ENCODE measurements around the gene YPEL2.
"Not testable (repeated sequence)": the region's sequence is repeated elsewhere in the genome, so short reads cannot be mapped to it uniquely, and the experiment has no call there.

Gene YPEL2

GRCh38 chr17:59304811-59305210 is 26.6 kb upstream of the YPEL2 start:
- Histone ChIP-seq H3K9me3 (ENCODE audit: insufficient read depth, low read depth, low read length) (no peaks in the 10 kb centered on the region), H3K4me1 (ENCODE audit: insufficient read depth, low read length) (no peaks in the 10 kb centered on the region), H3K36me3 (ENCODE audit: insufficient read depth, low read depth, low read length) (no peaks in the 10 kb centered on the region), H3K27me3 (ENCODE audit: insufficient read depth, low read length) (no peaks in the 10 kb centered on the region), H3K27ac (ENCODE audit: low read length) (no peak overlapping the region), H3K9ac (ENCODE audit: low read depth, low read length) (no peak overlapping the region), H3K4me3 (ENCODE audit: low read length) (no peak overlapping the region)

- Histone ChIP-seq H3K27ac (ENCODE audit: low read length) (no peak overlapping the region), H3K4me1 (ENCODE audit: insufficient read depth, low read length) (no peaks in the 10 kb centered on the region), H3K27me3 (ENCODE audit: insufficient read depth, low read length) (no peaks in the 10 kb centered on the region), H3K9ac (ENCODE audit: low read depth, low read length) (no peak overlapping the region), H3K36me3 (ENCODE audit: insufficient read depth, low read depth, low read length) (no peaks in the 10 kb centered on the region), H3K4me3 (ENCODE audit: low read length) (no peak overlapping the region), H3K9me3 (ENCODE audit: insufficient read depth, low read depth, low read length) (no peaks in the 10 kb centered on the region)
Measured at GRCh38 chr17:59310263-59310920, 21.1 kb upstream of the YPEL2 start.

GRCh38 chr17:59311051-59311468 is 20.4 kb upstream of the YPEL2 start:
- H3K4me3 ChIP-seq (ENCODE audit: low read length), result no peak overlapping the region
- H3K9ac ChIP-seq (ENCODE audit: low read depth, low read length), result no peak overlapping the region
- H3K27ac ChIP-seq (ENCODE audit: low read length), result no peak overlapping the region
- no peaks in the 10 kb centered on the region for H3K27me3 ChIP-seq (ENCODE audit: insufficient read depth, low read length)
- H3K9me3 ChIP-seq (ENCODE audit: insufficient read depth, low read depth, low read length), result no peaks in the 10 kb centered on the region
- no peaks in the 10 kb centered on the region for H3K4me1 ChIP-seq (ENCODE audit: insufficient read depth, low read length)
- H3K36me3 ChIP-seq (ENCODE audit: insufficient read depth, low read depth, low read length), result no peaks in the 10 kb centered on the region

DNA sequence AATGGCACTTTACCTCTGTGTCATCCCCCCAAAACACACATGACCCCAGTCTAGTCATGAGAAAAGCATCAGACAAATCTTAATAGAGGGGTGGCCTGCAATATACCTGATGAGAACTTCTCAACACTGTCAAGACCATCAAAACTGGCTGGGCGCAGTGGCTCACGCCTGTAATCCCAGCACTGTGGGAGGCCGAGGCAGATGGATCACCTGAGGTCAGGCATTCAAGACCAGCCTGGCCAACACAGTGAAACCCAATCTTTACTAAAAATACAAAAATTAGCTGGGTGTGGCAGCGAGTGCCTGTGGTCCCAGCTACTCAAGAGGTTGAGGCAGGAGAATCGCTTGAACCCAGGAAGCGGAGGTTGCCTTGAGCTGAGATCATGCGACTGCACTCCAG is 19.9 kb upstream of the YPEL2 start:
- H3K4me3 ChIP-seq (ENCODE audit: low read length); H3K4me1 ChIP-seq (ENCODE audit: insufficient read depth, low read length); H3K27me3 ChIP-seq (ENCODE audit: insufficient read depth, low read length); H3K36me3 ChIP-seq (ENCODE audit: insufficient read depth, low read depth, low read length); H3K9me3 ChIP-seq (ENCODE audit: insufficient read depth, low read depth, low read length); H3K9ac ChIP-seq (ENCODE audit: low read depth, low read length); H3K27ac ChIP-seq (ENCODE audit: low read length): not testable (repeated sequence)

- Histone ChIP-seq H3K4me1 (ENCODE audit: insufficient read depth, low read length) (no peaks in the 10 kb centered on the region), H3K27ac (ENCODE audit: low read length) (no peak overlapping the region), H3K36me3 (ENCODE audit: insufficient read depth, low read depth, low read length) (no peaks in the 10 kb centered on the region), H3K9ac (ENCODE audit: low read depth, low read length) (no peak overlapping the region), H3K27me3 (ENCODE audit: insufficient read depth, low read length) (no peaks in the 10 kb centered on the region), H3K9me3 (ENCODE audit: insufficient read depth, low read depth, low read length) (no peaks in the 10 kb centered on the region), H3K4me3 (ENCODE audit: low read length) (no peak overlapping the region)
Measured at GRCh38 chr17:59315866-59316265, 15.6 kb upstream of the YPEL2 start.

DNA sequence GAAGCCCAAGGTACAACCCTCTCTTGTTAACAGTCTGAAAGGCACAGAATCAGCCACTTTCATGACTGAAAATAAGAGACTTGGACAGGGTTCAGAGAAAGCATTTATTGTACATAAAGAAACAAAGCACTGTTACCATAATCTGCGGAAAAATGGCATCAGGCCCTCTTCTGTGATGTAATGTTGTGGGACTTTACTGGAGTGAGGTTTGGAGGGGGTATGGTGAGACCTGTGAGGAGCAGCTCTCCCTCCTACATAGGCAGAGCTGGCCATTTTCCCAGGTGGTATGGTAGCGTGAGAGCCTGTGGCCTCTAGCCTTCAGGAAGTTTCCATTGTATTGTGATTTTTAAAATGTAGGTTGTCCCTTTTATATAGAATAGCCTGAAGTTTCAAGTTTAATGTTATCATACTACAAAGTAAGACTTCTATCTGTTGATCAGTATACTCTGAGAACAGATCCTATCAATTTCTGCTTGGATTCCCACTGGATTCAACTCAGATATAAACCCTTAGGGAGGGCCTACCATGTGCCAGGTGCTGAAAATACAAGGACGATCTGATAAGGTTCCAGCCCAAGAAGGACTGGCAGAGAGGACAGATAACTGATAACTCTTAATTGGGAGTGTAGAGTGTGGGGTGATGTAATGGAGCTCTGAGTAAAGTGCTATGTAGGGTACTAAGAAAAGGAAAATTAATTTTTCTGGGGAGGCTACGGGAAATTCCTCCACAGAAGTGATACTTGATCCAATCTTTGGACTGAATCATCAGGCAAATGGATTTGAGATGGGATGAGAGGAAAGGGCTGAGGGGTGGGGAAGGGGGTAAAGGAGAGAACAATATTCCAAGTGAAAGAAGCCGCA is 4.1 kb upstream of the YPEL2 start:
- Histone ChIP-seq H3K4me1 (ENCODE audit: insufficient read depth, low read length) (peaks cover 18% of the 10 kb centered on the region), H3K4me3 (ENCODE audit: low read length) (no peak overlapping the region), H3K9ac (ENCODE audit: low read depth, low read length) (no peak overlapping the region), H3K27me3 (ENCODE audit: insufficient read depth, low read length) (peaks cover 4% of the 10 kb centered on the region), H3K36me3 (ENCODE audit: insufficient read depth, low read depth, low read length) (no peaks in the 10 kb centered on the region), H3K27ac (ENCODE audit: low read length) (no peak overlapping the region), H3K9me3 (ENCODE audit: insufficient read depth, low read depth, low read length) (no peaks in the 10 kb centered on the region)

DNA sequence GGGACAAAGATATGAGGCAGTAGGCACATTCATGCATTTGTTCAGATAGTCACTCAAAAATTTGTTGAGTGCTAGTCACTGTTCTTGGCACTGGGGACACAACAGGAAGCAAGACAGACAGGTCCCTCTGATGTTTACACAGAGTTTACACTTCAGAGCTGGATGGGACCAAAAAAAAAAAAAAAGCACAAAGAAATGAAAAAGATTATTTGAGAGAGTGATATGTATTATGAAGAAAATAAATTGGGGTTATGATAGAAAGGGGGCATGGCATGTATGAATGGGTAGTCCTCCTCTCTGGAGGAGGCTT is 3.5 kb upstream of the YPEL2 start:
- Histone ChIP-seq H3K27me3 (ENCODE audit: insufficient read depth, low read length) (peaks cover 10% of the 10 kb centered on the region), H3K4me3 (ENCODE audit: low read length) (no peak overlapping the region), H3K4me1 (ENCODE audit: insufficient read depth, low read length) (peaks cover 21% of the 10 kb centered on the region), H3K9me3 (ENCODE audit: insufficient read depth, low read depth, low read length) (no peaks in the 10 kb centered on the region), H3K36me3 (ENCODE audit: insufficient read depth, low read depth, low read length) (no peaks in the 10 kb centered on the region), H3K27ac (ENCODE audit: low read length) (no peak overlapping the region), H3K9ac (ENCODE audit: low read depth, low read length) (no peak overlapping the region)

- H3K4me1 ChIP-seq (ENCODE audit: insufficient read depth, low read length), result peaks cover 22% of the 10 kb centered on the region
- H3K9me3 ChIP-seq (ENCODE audit: insufficient read depth, low read depth, low read length), result no peaks in the 10 kb centered on the region
- peaks cover 17% of the 10 kb centered on the region for H3K27me3 ChIP-seq (ENCODE audit: insufficient read depth, low read length)
- H3K4me3 ChIP-seq (ENCODE audit: low read length), result no peak overlapping the region
- H3K9ac ChIP-seq (ENCODE audit: low read depth, low read length), result no peak overlapping the region
- no peaks in the 10 kb centered on the region for H3K36me3 ChIP-seq (ENCODE audit: insufficient read depth, low read depth, low read length)
- H3K27ac ChIP-seq (ENCODE audit: low read length), result no peak overlapping the region
Measured at GRCh38 chr17:59328601-59329000, 2.9 kb upstream of the YPEL2 start.

DNA sequence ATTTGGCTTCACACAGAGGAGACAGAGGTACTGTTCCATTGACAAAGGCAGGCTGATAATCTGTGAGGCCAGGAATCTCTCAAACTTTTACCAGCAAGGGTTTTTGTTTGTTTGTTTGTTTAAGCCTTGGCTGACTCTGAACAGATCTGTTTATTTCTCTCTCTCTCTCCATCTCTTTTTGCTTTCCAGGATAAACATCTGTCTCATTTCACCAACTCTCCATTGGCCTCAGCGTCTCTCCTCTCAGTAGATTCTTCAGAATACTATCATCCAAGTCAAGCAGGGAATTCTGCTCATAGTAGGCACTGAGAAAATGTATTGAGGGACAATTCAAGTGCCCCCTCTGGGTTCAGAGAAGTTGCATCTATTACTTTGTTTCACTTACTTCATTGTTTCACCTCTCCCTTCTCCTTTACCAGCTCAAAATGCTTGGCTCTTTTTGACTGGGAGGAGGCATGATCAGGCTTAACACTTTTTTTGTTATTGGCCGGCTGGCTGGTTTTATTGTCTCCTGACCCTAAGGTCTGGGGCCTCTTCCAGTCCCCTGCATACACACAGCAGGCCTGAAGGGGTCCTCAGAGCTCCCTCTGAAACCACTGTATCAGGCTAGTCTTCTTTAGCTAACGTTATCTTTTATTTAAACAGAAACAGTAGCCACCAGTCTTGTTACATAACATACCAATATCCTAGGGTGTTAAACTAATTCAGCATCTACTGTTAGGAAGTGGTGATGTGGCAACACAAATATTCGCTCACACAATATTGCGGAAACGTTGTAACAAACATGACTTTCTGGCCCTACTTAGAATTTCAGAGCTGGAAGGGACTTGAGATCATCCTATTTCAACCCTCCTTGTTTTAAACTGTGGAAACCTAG is 2.0 kb upstream of the YPEL2 start:
- H3K9me3 ChIP-seq (ENCODE audit: insufficient read depth, low read depth, low read length), result no peaks in the 10 kb centered on the region
- H3K27ac ChIP-seq (ENCODE audit: low read length), result no peak overlapping the region
- H3K27me3 ChIP-seq (ENCODE audit: insufficient read depth, low read length), result peaks cover 25% of the 10 kb centered on the region
- H3K36me3 ChIP-seq (ENCODE audit: insufficient read depth, low read depth, low read length), result no peaks in the 10 kb centered on the region
- H3K4me1 ChIP-seq (ENCODE audit: insufficient read depth, low read length), result peaks cover 22% of the 10 kb centered on the region
- peak overlapping the region; percentile 53; the same call in 1 of the 2 replicates for H3K9ac ChIP-seq (ENCODE audit: low read depth, low read length)
- peak overlapping the region; percentile 42 for H3K4me3 ChIP-seq (ENCODE audit: low read length)

DNA sequence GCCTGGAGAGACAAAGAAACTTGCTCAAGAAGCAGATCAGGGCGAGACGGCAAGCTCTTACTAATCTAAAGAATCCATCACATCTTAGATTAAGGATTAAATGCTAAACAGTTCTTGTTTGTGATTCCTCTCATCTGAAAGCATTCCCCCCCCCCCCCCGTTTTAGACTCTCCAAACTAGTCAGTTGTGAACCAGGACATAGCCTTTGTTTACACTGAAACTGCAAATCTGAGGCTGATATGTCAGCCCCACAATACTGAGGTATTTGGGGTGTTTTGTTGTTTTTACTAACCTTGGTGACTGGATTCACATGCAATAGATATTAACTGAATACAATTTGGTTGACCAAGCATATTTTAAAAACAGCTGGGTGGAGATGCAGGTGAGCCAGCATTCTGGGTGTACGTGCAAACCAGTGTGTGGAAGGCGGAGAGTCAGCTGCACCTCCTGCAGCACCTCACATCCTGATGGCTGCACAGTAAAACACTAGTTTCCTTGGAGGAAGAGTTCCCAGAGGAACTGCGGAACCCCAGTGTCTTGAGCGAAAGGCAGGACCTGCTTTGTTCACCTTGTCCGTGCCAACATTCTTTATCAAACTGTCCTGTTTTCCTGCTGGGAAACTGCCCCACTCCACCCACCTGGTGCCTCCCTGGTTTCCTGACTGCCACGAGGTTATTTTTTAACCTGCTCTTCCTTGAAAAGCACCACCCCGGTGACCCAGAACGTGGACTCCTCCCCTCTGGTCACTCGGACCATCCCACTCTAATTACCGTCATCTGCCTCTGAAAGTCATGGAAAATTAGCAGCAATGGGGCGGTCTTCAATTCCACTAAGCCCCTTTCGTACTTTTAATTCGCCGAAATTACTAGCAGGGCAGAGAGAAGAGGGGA is 1.2 kb upstream of the YPEL2 start:
- no peaks in the 10 kb centered on the region for H3K9me3 ChIP-seq (ENCODE audit: insufficient read depth, low read depth, low read length)
- no peaks in the 10 kb centered on the region for H3K36me3 ChIP-seq (ENCODE audit: insufficient read depth, low read depth, low read length)
- 0 out of 2 replicates have a peak overlapping the region, but pooled peaks have one; percentile 46 for H3K9ac ChIP-seq (ENCODE audit: low read depth, low read length)
- H3K4me3 ChIP-seq (ENCODE audit: low read length), result peak overlapping the region; percentile 72
- no peak overlapping the region for H3K27ac ChIP-seq (ENCODE audit: low read length)
- H3K27me3 ChIP-seq (ENCODE audit: insufficient read depth, low read length), result peaks cover 29% of the 10 kb centered on the region
- H3K4me1 ChIP-seq (ENCODE audit: insufficient read depth, low read length), result peaks cover 22% of the 10 kb centered on the region

All from iPS-20b (cell line).